CD14-positive monocyte (primary cell): ENCODE measurements around the gene CEP44. TPM values are rescaled to one million over a fixed set of nuclear protein-coding genes. Genes with fewer than 3 reads are reported as not detected.

ENCODE experiments used
- DNase-seq, 3 donors: peaks; one replicate each; pipeline ENCODE4 v3.0.0-alpha.2; 2011 to 2022
- H2AFZ ChIP-seq: 2 replicates; pipeline ENCODE4 v1.6.0; 2012; ENCODE audit warnings: mild to moderate bottlenecking, low read depth, low read length, inconsistent platforms; ENCODE audit not compliant: insufficient read depth, poor library complexity, severe bottlenecking
- H3K27ac ChIP-seq, 2 donors: 1 replicate in 1 of 2; 2 replicates in 1 of 2; pipeline ENCODE4 v1.5.1; 2012 to 2013; ENCODE audit warnings: low read length in 2 of 2, control low read depth in 1 of 2, inconsistent platforms in 1 of 2, low read depth in 1 of 2, mild to moderate bottlenecking in 1 of 2
- H3K27me3 ChIP-seq, 2 donors: one replicate each; pipeline versions ENCODE4 v1.6.0 to v1.6.1; 2011 to 2013; ENCODE audit warnings: low read length in 2 of 2; ENCODE audit not compliant: control insufficient read depth in 2 of 2, insufficient read depth in 2 of 2
- H3K36me3 ChIP-seq, 2 donors: replicated peaks in 1 of 2; 1 replicate in 1 of 2; 2 replicates in 1 of 2; pipeline versions ENCODE4 v1.5.1 to v1.6.1; 2012 to 2013; ENCODE audit warnings: low read length in 2 of 2, control low read depth in 1 of 2, inconsistent platforms in 1 of 2, mild to moderate bottlenecking in 1 of 2; ENCODE audit not compliant: insufficient read depth in 2 of 2, control insufficient read depth in 1 of 2
- H3K4me1 ChIP-seq, 2 donors: 1 replicate in 1 of 2; 2 replicates in 1 of 2; pipeline versions ENCODE4 v1.5.1 to v1.6.1; 2012 to 2013; ENCODE audit warnings: low read length in 2 of 2, control low read depth in 1 of 2, inconsistent platforms in 1 of 2, mild to moderate bottlenecking in 1 of 2, moderate library complexity in 1 of 2; ENCODE audit not compliant: insufficient read depth in 2 of 2, control insufficient read depth in 1 of 2
- H3K4me2 ChIP-seq: replicated peaks from 2 replicates; pipeline ENCODE3; 2012; ENCODE audit warnings: low read length, moderate library complexity, mild to moderate bottlenecking; ENCODE audit not compliant: poor library complexity, severe bottlenecking; ENCODE audit errors: extremely low read depth
- H3K4me3 ChIP-seq, 3 experiments: fragments of 200-600 bp in 1 of 3; sonication (generic) in 1 of 3; replicated peaks in 1 of 3; 1 replicate in 2 of 3; 2 replicates in 1 of 3; pipeline ENCODE4 v1.5.1; 2011 to 2013; ENCODE audit warnings: low read length in 3 of 3, mild to moderate bottlenecking in 3 of 3, control low read depth in 2 of 3, low read depth in 2 of 3, inconsistent platforms in 1 of 3, moderate library complexity in 1 of 3
- H3K79me2 ChIP-seq: 2 replicates; pipeline ENCODE4 v1.6.0; 2012; ENCODE audit warnings: mild to moderate bottlenecking, control low read depth, inconsistent platforms, low read length, moderate library complexity; ENCODE audit not compliant: insufficient read depth
- H3K9ac ChIP-seq: 2 replicates; pipeline ENCODE4 v1.6.0; 2017; ENCODE audit warnings: low read length, mild to moderate bottlenecking; ENCODE audit not compliant: insufficient read depth, poor library complexity, severe bottlenecking
- H3K9me3 ChIP-seq, 2 donors: replicated peaks in 1 of 2; 1 replicate in 1 of 2; 2 replicates in 1 of 2; pipeline versions ENCODE4 v1.5.1 to v1.6.1; 2012 to 2013; ENCODE audit warnings: low read length in 2 of 2, control low read depth in 1 of 2; ENCODE audit not compliant: control insufficient read depth in 1 of 2, insufficient read depth in 1 of 2
- H4K20me1 ChIP-seq: 2 replicates; pipeline ENCODE4 v1.6.0; 2012; ENCODE audit warnings: mild to moderate bottlenecking, low read length, control low read depth, moderate library complexity; ENCODE audit not compliant: insufficient read depth
- H3K27ac Mint-ChIP-seq, 7 donors: one replicate each; pipeline ENCODE4 v1.8.0; 2020; ENCODE audit warnings: mild to moderate bottlenecking in 7 of 7, mixed read lengths in 7 of 7, moderate library complexity in 6 of 7, inconsistent platforms in 2 of 7
- H3K27me3 Mint-ChIP-seq, 3 donors: one replicate each; pipeline ENCODE4 v1.8.0; 2021 to 2022; ENCODE audit warnings: low read depth in 3 of 3, mild to moderate bottlenecking in 3 of 3, mixed read lengths in 3 of 3, moderate library complexity in 3 of 3, inconsistent platforms in 1 of 3
- H3K36me3 Mint-ChIP-seq, 2 donors: one replicate each; pipeline ENCODE4 v1.8.0; 2020; ENCODE audit warnings: mixed read lengths in 2 of 2, inconsistent platforms in 1 of 2, mild to moderate bottlenecking in 1 of 2
- H3K4me1 Mint-ChIP-seq: one replicate; pipeline ENCODE4 v1.8.0; 2020; ENCODE audit warnings: mild to moderate bottlenecking, mixed read lengths
- H3K4me3 Mint-ChIP-seq, 2 donors: one replicate each; pipeline ENCODE4 v1.8.0; 2020; ENCODE audit warnings: mild to moderate bottlenecking in 2 of 2, mixed read lengths in 2 of 2, moderate library complexity in 1 of 2
- H3K9me3 Mint-ChIP-seq, 7 donors: one replicate each; pipeline ENCODE4 v1.8.0; 2020 to 2022; ENCODE audit warnings: mixed read lengths in 7 of 7, mild to moderate bottlenecking in 6 of 7, moderate library complexity in 6 of 7, inconsistent platforms in 2 of 7
- WGBS: methylation state at CpG from one replicate; pipeline ENCODE4 v1.1.5; 2013; ENCODE audit warnings: missing lambda C conversion rate; ENCODE audit not compliant: insufficient coverage; 5-methylcytosine and 5-hydroxymethylcytosine counted together
- intact Hi-C, 2 donors: fragments of 100-400 bp; cut with micrococcal nuclease; formaldehyde crosslinking; loops; one replicate each; pipeline versions ENCODE4 v1.15.0 to v1.15.1; 2023
- polyA plus RNA-seq, 3 donors: library from polyadenylated mRNA; depleted of rRNA in 1 of 3; unstranded in 2 of 3; stranded (reverse) in 1 of 3; fragments of 300-500 nt in 2 of 3; fragments of >200 nt in 1 of 3; fragmentation: Illumina TruSeq in 2 of 3; gene quantifications; 1 replicate in 2 of 3; 2 replicates in 1 of 3; pipeline ENCODE4 v1.2.3, GENCODE V29; 2012 to 2021
- TF ChIP-seq, protein P1 (sequence below): fragments of 200-600 bp; IDR thresholded peaks from one replicate; pipeline ENCODE4 v1.8.0; 2022; ENCODE audit warnings: antibody characterized with exemption, mild to moderate bottlenecking

CEP44 gene
- polyA plus RNA-seq, 3 donors, result 1.9 to 3.3 (median 2.2) TPM

DNA sequence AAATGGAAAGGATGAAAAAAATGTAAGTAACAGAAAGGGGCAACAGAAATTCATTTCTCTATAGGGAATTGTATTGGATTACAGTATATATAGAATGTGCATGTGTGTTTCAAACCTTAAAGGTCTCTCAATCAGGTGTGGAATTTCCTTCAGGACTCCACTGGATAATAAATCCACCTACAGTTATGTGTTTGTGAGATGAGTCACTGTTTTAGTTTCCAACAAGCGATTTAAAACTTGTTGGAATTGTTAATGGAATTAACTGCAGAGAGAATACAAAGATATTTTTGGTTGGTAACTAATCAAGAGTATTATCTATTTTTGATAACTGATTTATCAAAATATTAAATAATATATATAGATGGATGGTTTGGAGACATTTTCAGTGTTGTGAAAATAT, 32.8 kb downstream of the CEP44 start:
- Mint-ChIP-seq H3K36me3 (peaks cover 36 to 40% of the 10 kb centered on the region in 2 donors), H3K27me3 (no peaks in the 10 kb centered on the region), H3K27ac (no peak overlapping the region), H3K4me3 (no peak overlapping the region), H3K9me3 (no peaks in the 10 kb centered on the region), H3K4me1 (no peaks in the 10 kb centered on the region)
- no peaks in the 10 kb centered on the region for H3K79me2 ChIP-seq
- no peaks in the 10 kb centered on the region for H4K20me1 ChIP-seq
- no peaks in the 10 kb centered on the region for H3K9me3 ChIP-seq
- no peak overlapping the region for H3K4me3 ChIP-seq
- no CpG with 5 or more reads among the region's 1 CpG for WGBS
- no peak for DNase-seq
- no peak overlapping the region for H3K27ac ChIP-seq
- H2AFZ ChIP-seq, result no peak overlapping the region
- intact Hi-C loops, result loop anchor here (5.0 to 10.0 kb wide), 2 partner anchors 92 to 94 kb away; no protein-coding TSS in a partner anchor
- no peak overlapping the region for H3K4me2 ChIP-seq
- peaks cover 16 to 50% of the 10 kb centered on the region in 2 donors for H3K36me3 ChIP-seq
- H3K4me1 ChIP-seq, result no peaks in the 10 kb centered on the region
- TF ChIP-seq, protein P1, sequence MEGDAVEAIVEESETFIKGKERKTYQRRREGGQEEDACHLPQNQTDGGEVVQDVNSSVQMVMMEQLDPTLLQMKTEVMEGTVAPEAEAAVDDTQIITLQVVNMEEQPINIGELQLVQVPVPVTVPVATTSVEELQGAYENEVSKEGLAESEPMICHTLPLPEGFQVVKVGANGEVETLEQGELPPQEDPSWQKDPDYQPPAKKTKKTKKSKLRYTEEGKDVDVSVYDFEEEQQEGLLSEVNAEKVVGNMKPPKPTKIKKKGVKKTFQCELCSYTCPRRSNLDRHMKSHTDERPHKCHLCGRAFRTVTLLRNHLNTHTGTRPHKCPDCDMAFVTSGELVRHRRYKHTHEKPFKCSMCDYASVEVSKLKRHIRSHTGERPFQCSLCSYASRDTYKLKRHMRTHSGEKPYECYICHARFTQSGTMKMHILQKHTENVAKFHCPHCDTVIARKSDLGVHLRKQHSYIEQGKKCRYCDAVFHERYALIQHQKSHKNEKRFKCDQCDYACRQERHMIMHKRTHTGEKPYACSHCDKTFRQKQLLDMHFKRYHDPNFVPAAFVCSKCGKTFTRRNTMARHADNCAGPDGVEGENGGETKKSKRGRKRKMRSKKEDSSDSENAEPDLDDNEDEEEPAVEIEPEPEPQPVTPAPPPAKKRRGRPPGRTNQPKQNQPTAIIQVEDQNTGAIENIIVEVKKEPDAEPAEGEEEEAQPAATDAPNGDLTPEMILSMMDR, result no peak
- H3K9ac ChIP-seq, result no peak overlapping the region
- no peaks in the 10 kb centered on the region for H3K27me3 ChIP-seq

DNA sequence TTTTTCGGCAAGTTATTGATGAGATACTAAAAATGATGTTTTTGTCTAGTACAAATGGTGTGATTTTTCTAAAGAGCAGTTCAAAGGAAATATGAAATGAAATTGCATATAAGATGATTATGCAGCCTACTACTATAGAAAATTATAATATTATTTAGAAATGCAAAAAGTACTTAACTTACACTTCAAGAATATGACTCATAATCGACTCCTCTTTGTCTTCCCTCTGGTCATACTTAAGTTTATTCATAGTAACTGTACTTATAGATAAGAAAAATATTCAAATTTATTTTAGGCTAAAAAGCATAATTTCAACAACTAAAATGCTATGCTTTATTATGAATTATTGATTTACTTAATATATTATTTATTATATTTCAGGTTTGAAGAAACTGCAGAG, 33.2 kb downstream of the CEP44 start:
- H3K79me2 ChIP-seq, result no peaks in the 10 kb centered on the region
- Mint-ChIP-seq H3K27me3 (no peaks in the 10 kb centered on the region), H3K4me1 (no peaks in the 10 kb centered on the region), H3K4me3 (no peak overlapping the region), H3K27ac (no peak overlapping the region), H3K36me3 (peaks cover 36 to 40% of the 10 kb centered on the region in 2 donors), H3K9me3 (no peaks in the 10 kb centered on the region)
- no peak for DNase-seq
- H3K4me2 ChIP-seq, result no peak overlapping the region
- H3K36me3 ChIP-seq, result peaks cover 12 to 45% of the 10 kb centered on the region in 2 donors
- H4K20me1 ChIP-seq, result no peaks in the 10 kb centered on the region
- no CpG with 5 or more reads among the region's 2 CpGs for WGBS
- no peaks in the 10 kb centered on the region for H3K27me3 ChIP-seq
- TF ChIP-seq, protein P1, result no peak
- no peak overlapping the region for H3K27ac ChIP-seq
- H3K4me1 ChIP-seq, result no peaks in the 10 kb centered on the region
- H3K4me3 ChIP-seq, result no peak overlapping the region
- no peak overlapping the region for H3K9ac ChIP-seq
- intact Hi-C loops, result loop anchor here (5.0 to 10.0 kb wide), 2 partner anchors 92 to 95 kb away; no protein-coding TSS in a partner anchor
- H3K9me3 ChIP-seq, result no peaks in the 10 kb centered on the region
- H2AFZ ChIP-seq, result no peak overlapping the region
